Left ventricle myocardium inferior (tissue), 1 donor: ENCODE results near the gene ANKHD1. TPM values are rescaled to one million over a fixed set of nuclear protein-coding genes. Genes with fewer than 3 reads are reported as not detected.

Source experiments
- DNase-seq: peaks from one replicate; pipeline ENCODE4 v3.0.0-alpha.2; 2020
- H3K27ac ChIP-seq: fragments of 200-600 bp; replicated peaks from 2 replicates; pipeline ENCODE4 v1.8.0; 2021
- H3K27me3 ChIP-seq: fragments of 200-600 bp; 2 replicates; pipeline ENCODE4 v1.8.0; 2021; ENCODE audit warnings: low read depth
- H3K36me3 ChIP-seq: fragments of 200-600 bp; 2 replicates; pipeline ENCODE4 v1.8.0; 2021
- H3K4me1 ChIP-seq: fragments of 200-600 bp; 2 replicates; pipeline ENCODE4 v1.8.0; 2021
- H3K4me3 ChIP-seq: fragments of 200-600 bp; 2 replicates; pipeline ENCODE4 v1.8.0; 2021; ENCODE audit warnings: mild to moderate bottlenecking, moderate library complexity
- H3K9me3 ChIP-seq: fragments of 200-600 bp; replicated peaks from 2 replicates; pipeline ENCODE4 v1.8.0; 2021
- intact Hi-C: fragments of 100-400 bp; cut with micrococcal nuclease; formaldehyde crosslinking; loops from one replicate; pipeline ENCODE4 v1.11.0; 2022
- total RNA-seq: library from RNA; stranded (reverse); fragmentation: NEBNext Ultra II Directional; extraction: Animal tissue kit (Norgen Biotek cat#: 25700); gene quantifications from one replicate; pipeline ENCODE4 v1.2.1, GENCODE V29; 2021
- TF ChIP-seq, protein P1 (sequence below): fragments of 200-600 bp; IDR thresholded peaks from 2 replicates; pipeline ENCODE4 v1.8.0; 2021; ENCODE audit warnings: antibody characterized with exemption, mild to moderate bottlenecking, borderline replicate concordance
- donor health status: DM: no; HTN: yes; CAD: no; lungs with severe emphysema.

The ANKHD1 gene
- total RNA-seq, 1 donor from 2014 or later: 58.5 TPM

DNA sequence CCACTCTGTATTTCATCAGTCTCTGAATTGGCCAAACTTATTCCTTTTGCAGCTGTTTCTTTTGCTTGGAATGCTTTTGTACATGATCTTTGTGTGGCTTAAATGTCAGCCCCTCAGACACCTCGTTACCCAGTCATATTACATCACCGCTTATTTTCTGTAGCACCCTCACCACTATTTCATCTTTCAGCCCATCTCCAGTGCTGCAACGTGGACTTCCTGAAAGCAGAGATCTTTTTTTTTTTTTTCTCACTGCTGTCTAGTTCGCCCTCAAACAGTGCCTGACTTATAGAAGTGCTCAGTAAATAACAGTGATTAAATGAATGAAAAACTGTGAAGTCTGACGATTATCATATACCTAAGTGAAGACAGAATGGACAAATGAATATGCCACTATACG lies 154.8 kb downstream of the ANKHD1 start:
- peak overlapping the region; percentile 91 for H3K27ac ChIP-seq

DNA sequence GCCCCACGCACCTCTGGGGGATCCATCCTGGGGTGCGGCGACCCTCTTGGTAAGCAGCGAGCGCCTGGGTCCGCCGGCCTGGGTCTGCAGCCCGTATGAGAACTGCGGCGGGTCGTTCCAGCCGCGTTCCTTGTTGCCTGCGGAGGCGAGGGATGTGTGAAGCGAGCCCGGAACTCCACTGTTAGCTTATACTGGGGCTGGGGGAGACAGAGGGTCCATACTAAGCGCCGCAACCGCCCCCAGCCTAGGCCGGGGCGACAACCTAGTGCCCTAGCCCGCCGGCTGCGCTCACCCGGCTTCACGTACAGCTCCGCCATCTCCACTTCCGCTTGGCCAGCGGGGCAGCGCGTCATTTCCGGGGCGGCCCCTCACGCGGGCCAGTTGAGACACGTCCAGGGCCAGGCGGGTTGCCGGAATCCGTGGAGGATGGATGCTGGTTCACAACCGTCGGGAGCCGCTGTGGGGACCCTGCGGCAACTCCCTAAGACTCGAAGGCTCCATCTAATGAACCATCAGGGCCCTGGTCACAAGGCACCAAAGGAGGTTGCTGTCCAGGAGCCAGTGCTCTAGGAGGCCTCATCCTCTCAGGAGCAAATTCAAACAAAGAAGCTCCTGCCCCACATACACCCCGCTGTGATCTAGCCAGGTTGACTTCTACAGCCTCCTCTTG lies 155.6 kb downstream of the ANKHD1 start, which contains the start of gene SRA1:
TSS of gene SRA1 (minus strand) at position 338 of the 670 bp plus-strand sequence. CDS start at position 317, 21 bp downstream.
- Histone ChIP-seq H3K4me1 (peaks cover 59% of the 10 kb centered on the region), H3K9me3 (no peaks in the 10 kb centered on the region), H3K36me3 (peaks cover 32% of the 10 kb centered on the region), H3K4me3 (peak within 1 kb of the TSS; percentile 80), H3K27ac (peak within 1 kb of the TSS; percentile 91), H3K27me3 (no peaks in the 10 kb centered on the region)
- intact Hi-C loops: no loop called here
- DNase-seq: peak; percentile 94
- TF ChIP-seq, protein P1, sequence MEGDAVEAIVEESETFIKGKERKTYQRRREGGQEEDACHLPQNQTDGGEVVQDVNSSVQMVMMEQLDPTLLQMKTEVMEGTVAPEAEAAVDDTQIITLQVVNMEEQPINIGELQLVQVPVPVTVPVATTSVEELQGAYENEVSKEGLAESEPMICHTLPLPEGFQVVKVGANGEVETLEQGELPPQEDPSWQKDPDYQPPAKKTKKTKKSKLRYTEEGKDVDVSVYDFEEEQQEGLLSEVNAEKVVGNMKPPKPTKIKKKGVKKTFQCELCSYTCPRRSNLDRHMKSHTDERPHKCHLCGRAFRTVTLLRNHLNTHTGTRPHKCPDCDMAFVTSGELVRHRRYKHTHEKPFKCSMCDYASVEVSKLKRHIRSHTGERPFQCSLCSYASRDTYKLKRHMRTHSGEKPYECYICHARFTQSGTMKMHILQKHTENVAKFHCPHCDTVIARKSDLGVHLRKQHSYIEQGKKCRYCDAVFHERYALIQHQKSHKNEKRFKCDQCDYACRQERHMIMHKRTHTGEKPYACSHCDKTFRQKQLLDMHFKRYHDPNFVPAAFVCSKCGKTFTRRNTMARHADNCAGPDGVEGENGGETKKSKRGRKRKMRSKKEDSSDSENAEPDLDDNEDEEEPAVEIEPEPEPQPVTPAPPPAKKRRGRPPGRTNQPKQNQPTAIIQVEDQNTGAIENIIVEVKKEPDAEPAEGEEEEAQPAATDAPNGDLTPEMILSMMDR: no peak

More for the DNA sequence above, 154.8 kb downstream of the ANKHD1 start:
- H3K4me3 ChIP-seq: peak overlapping the region; percentile 80
- DNase-seq: no peak
- TF ChIP-seq, protein P1: no peak
- H3K27me3 ChIP-seq: no peaks in the 10 kb centered on the region
- no peaks in the 10 kb centered on the region for H3K9me3 ChIP-seq
- peaks cover 33% of the 10 kb centered on the region for H3K36me3 ChIP-seq
- H3K4me1 ChIP-seq: peaks cover 52% of the 10 kb centered on the region
- intact Hi-C loops: no loop called here

DNA sequence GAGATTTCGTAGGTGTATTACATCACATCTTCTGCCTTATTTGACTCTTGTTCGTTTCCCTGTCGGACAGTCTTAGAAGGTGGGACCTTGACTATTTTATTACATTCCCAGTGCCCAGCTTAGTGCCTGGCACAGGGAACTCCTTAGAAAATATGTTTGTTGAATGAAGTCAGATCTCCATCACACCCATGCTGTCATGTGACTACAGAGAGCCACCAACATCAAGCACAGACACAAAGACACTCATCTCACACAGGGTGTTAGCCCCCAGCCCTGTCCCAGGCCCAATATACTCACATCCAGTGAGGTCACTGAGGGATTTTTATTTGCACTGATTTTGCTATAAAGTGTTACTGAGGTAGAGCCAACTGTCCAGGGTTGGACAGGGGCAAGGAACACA lies 156.3 kb downstream of the ANKHD1 start:
- DNase-seq: no peak
- H3K9me3 ChIP-seq: no peaks in the 10 kb centered on the region
- H3K4me1 ChIP-seq: peaks cover 65% of the 10 kb centered on the region
- H3K36me3 ChIP-seq: peaks cover 28% of the 10 kb centered on the region
- H3K27ac ChIP-seq: peak overlapping the region; percentile 91
- H3K4me3 ChIP-seq: peak overlapping the region; percentile 80
- intact Hi-C loops: no loop called here
- H3K27me3 ChIP-seq: no peaks in the 10 kb centered on the region
- TF ChIP-seq, protein P1: no peak

DNA sequence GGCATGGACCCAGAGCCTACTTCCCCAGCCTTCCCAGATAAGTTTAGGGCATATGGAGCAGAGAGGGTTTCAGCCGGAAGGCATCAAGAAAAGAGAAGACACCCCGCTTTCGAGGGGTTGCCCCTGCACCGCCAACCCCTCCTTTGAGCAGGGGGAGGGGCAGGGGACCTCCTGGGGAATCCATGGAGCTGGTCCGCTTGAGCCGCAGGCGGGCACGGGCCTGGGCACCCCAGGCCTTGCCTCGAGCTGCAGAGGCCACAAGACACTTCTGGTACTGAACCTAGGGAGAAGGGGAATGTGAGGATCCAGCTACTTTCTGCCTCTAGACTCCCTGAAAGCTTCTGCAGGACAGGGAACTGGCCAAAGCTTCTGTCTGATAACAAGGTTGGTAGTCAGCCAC lies 156.9 kb downstream of the ANKHD1 start:
- DNase-seq: no peak
- Histone ChIP-seq H3K27me3 (no peaks in the 10 kb centered on the region), H3K9me3 (no peaks in the 10 kb centered on the region), H3K36me3 (peaks cover 22% of the 10 kb centered on the region), H3K4me3 (no peak overlapping the region), H3K4me1 (peaks cover 65% of the 10 kb centered on the region), H3K27ac (no peak overlapping the region)
- intact Hi-C loops: no loop called here
- TF ChIP-seq, protein P1: no peak

DNA sequence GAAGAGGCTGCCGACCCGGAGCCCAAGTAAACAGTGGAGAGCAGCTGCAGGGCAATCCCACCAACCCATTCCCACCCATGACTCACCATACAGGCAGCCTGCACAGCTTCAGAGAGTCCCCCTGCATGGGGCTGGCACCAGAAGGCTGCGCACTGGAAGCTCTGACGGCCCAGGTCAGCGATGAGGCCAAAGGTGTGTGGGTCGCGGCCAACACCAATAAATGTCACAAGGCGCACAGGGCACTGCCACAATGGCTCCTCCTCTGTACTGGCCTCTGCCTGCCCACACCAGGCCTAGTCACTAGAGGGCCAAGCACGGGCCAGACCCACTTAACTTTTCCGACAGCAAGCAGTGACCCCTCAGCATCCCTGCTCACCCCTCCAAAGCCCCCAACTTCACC lies 158.6 kb downstream of the ANKHD1 start:
- H3K9me3 ChIP-seq: no peaks in the 10 kb centered on the region
- no peaks in the 10 kb centered on the region for H3K27me3 ChIP-seq
- H3K4me3 ChIP-seq: no peak overlapping the region
- DNase-seq: no peak
- TF ChIP-seq, protein P1: no peak
- intact Hi-C loops: no loop called here
- H3K27ac ChIP-seq: no peak overlapping the region
- peaks cover 21% of the 10 kb centered on the region for H3K36me3 ChIP-seq
- H3K4me1 ChIP-seq: peaks cover 63% of the 10 kb centered on the region
